HG02588 (cell line): ENCODE results near the gene ARMH3.

Experiments used
- ATAC-seq: cut with Tn5 transposase; IDR thresholded peaks from one replicate; pipeline ENCODE4 v1.9.1; 2021; ENCODE audit warnings: mild to moderate bottlenecking, moderate library complexity; ENCODE audit not compliant: unreplicated experiment

ARMH3 gene, protein sequence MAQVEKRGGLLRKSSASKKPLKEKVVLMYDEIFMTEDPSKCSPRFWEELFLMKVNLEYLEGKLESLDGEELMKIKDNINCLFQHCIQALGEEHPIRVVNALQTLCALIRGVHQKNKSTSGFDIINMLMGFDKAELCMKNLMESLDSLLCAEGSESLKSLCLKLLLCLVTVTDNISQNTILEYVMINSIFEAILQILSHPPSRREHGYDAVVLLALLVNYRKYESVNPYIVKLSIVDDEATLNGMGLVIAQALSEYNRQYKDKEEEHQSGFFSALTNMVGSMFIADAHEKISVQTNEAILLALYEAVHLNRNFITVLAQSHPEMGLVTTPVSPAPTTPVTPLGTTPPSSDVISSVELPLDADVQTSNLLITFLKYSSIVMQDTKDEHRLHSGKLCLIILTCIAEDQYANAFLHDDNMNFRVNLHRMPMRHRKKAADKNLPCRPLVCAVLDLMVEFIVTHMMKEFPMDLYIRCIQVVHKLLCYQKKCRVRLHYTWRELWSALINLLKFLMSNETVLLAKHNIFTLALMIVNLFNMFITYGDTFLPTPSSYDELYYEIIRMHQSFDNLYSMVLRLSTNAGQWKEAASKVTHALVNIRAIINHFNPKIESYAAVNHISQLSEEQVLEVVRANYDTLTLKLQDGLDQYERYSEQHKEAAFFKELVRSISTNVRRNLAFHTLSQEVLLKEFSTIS

DNA sequence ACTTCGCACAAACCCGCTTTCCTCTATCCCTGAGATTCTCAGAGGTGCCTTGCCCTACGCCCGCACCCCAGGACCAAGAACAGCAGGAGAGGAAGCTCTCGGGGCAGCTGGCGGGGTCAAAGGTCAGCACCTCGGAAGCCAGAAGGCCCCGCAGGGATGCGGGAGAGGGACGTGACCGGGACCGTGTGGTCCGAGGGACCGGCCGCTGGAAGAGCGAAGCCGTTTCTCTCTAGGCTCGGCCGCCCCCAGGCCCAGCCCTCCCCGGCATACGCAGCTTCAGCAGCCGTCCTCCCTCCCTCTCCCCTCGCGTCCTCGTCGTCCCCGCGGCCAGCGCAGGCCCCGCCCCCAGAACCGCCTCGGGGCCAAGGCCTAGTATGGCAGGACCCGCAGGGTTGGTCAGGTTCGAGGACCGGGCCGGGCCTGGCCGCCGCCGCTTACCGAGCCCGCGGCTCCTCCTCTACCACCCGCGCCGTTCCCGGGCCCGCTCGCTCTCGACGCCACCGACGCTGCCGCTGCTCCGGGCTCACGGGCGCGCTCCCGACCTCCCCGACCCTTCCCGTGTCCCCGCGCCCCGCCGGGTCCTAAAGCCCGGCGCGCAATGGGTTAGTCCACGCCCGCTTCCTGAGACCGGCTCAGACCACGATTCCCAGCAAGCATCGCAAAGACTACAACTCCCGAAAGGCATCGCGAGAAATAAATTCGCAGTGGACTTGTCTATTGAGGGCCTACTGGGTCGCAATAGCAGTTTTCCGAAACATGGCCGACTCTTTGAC lies at the start of gene ARMH3:
Gene ARMH3, minus strand, starts transcription at position 527 of the 773 bp plus-strand sequence. CDS start 16,059 bp downstream, outside the sequence.
- ATAC-seq: peak; percentile 91

- no peak for ATAC-seq
These were observed 46.4 kb upstream of the ARMH3 start for GRCh38 chr10:102102421-102102820.

- no peak for ATAC-seq
These were observed 45.2 kb upstream of the ARMH3 start for GRCh38 chr10:102101152-102101551.

- no peak for ATAC-seq
These were observed 40.5 kb upstream of the ARMH3 start for GRCh38 chr10:102096449-102096848.

DNA sequence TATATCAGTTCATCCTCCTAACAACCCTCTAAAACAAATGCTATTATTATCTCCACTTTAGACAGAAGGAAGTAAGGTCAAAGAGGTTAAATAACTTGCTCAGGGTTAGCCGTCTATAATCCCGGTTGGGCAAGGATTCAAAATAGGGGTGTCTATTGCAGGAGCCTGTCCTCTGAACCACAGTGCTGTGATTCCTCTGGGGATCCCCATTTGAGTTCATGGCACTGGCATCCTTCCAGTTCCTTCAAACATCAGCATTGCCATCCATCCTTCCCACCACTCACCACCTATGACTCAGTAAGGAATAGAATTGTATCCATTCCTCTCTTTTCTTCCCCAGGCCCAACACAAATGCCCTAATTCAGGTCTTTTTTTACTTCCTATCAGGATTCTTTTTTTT lies 34.8 kb upstream of the ARMH3 start:
- no peak for ATAC-seq

DNA sequence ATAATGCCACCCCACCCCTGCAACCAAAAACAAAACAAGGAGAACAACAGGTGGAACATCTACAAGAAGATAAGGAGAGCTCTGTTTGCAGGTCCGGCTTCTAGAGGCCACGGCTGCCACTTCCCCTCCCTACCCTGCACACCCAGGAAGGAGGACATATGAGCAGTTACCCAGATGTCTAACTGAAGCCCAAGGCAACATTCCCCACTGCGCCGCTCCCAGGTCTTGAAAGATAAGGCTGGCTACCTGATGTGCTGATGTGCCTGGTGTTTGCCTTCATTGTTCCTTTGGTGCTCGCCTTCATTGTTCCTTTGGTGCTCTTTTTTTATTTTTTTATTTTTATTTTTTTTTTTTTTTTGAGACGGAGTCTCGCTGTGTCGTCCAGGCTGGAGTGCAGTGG lies 30.2 kb upstream of the ARMH3 start:
- ATAC-seq: no peak

- no peak for ATAC-seq
These were observed 29.4 kb upstream of the ARMH3 start for GRCh38 chr10:102085336-102085735.

DNA sequence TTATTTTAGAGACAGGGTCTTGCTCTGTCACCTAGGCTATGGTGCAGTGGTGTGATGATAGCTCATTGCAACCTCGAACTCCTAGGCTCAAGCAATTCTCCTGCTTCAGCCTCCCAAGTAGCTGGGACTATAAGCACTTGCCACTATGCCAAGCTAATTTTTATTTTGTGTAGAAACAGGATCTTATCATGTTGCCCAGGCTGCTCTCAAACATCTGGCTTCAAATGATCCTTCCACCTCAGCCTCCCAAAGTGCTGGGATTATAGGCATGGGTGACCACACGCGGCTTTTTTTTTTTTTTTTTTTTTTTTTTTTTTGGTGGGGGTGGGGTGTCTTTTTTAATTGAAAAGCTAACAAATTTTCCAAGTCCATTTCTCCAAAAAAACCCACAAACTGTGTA lies 27.6 kb upstream of the ARMH3 start:
- no peak for ATAC-seq

DNA sequence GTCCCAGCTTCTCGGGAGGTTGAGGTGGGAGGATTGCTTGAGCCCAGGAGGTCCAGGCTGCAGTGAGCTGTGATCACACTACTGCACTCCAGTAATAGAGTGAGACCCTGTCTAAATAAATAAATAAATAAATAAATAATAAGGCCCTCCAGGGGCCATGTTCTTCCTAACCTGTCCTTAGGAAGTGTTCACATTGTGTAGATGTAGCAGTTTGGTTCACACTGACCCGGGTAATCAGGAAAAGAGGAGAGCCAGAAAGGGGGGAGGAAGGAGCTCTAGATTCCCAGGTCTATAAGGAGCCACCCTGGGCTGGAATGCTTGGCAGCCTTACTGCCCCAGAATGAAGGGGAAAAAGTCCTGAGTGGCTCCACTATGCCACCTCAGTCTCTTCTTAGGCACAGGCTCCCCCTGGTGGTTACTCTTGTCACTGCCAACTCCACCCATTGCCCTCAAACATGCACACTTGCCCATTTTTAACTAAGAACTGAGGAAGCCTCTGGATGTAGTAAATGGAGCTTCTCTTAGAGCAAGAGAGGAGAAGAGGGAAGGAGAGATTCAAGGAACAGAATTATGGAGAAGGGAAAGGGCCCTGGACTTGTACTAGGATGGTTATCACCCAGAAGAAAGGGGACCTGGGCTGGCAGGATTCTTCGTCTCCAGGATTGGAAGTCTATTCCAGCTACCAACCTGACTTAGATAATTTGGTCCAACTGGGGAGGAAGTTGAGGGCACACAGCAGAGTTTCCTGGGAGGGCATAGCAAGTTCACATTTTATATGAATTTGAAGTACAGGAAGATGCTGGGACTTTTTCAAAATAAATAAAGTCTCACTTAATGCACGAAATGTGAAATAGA lies 16.9 kb upstream of the ARMH3 start:
- ATAC-seq: no peak

GRCh38 chr10:102069071-102069470 lies 13.1 kb upstream of the ARMH3 start:
- no peak for ATAC-seq

GRCh38 chr10:102068216-102068615 lies 12.2 kb upstream of the ARMH3 start:
- ATAC-seq: no peak

DNA sequence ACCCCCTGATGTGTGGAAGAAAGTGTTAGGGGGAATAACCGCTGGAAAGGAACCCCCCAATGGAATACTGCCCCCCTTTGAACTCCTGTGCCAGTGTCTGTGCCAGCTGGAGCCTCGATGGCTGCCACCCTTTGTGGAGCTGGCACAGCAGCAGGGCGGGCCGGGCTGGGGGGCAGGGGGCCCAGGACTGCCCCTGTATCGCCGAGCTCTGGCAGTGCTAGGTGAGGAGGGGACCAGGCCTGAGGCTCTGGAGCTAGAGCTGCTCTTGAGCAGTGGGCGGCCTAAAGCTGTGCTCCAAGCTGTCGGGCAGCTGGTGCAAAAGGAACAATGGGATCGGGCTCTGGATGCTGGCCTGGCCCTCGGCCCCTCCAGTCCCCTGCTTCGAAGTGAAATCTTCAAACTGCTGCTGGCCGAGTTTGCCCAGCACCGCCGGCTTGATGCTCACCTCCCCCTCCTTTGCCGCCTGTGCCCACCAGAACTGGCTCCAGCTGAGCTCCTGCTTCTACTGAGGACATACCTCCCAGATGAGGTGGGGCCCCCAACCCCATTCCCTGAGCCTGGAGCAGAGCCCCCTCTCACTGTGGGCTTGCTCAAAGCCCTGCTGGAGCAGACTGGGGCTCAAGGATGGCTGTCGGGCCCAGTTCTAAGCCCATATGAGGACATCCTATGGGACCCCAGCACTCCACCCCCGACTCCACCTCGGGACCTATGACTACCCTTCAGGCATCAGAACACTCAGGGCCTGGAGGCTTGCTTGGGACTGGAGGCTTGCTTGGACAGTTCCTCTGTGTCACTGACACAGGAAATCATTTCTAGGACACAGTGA lies 11.3 kb upstream of the ARMH3 start:
- ATAC-seq: no peak

GRCh38 chr10:102066399-102067088 lies 10.6 kb upstream of the ARMH3 start:
- ATAC-seq: no peak

GRCh38 chr10:102065561-102066398 lies 9.8 kb upstream of the ARMH3 start:
- peak; percentile 22 for ATAC-seq

GRCh38 chr10:102064868-102065560 lies 9.0 kb upstream of the ARMH3 start, which contains the start of gene HPS6:
Gene HPS6, plus strand, starts transcription at chr10:102065349. Its CDS starts 126 bp downstream, at chr10:102065475.
- ATAC-seq: peak; percentile 92

DNA sequence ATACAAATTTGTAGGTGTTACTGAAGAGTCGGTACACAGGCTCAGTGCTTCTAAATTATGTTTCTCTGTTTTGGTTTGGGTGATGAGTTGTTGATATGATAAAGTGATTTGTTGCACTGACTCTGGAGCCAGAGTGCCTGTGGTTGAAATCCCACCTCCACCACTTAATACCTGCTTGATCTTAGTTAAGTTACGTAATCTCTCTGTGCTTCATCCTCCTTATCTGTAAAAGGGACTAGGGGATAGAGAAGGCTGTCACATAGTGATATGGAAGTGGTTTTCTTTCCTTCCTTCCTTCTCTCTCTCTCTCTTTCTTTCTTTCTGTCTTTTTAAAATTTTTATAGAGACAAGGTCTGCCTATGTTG lies 8.5 kb upstream of the ARMH3 start:
- ATAC-seq: no peak

DNA sequence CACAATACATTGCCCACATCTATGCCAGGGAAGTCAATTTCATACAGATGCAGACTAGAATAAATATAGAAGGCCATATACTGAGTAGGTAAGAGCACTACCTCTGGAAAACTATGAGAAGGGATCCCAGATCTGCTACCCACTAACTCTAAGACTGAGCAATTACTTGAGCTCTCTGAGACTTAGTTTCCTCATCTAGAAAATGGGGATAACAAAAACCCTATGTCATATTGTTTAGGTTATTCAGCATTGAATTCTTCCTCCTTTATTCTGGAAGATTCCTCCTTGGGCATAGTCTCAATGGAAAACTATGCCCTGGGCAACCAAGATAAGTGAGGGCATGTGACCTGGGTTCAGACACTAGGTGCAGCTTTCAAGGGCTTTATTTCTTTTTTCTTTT lies 4.0 kb upstream of the ARMH3 start:
- no peak for ATAC-seq
